DOHH2 (cell line): Measurements from ENCODE around the gene MON1B.

Experiments used
- EZH2phosphoT487 ChIP-seq: fragments of 200-600 bp; sonication (generic); IDR thresholded peaks from 2 replicates; pipeline ENCODE4 v1.6.1; 2017; ENCODE audit warnings: borderline replicate concordance, mild to moderate bottlenecking, antibody characterized with exemption, low read length, moderate library complexity, mixed read lengths
- TF ChIP-seq, protein P1 (sequence below): fragments of 200-600 bp; sonication (generic); IDR thresholded peaks from one replicate; pipeline ENCODE4 v1.5.1; 2014; ENCODE audit warnings: antibody characterized with exemption, mild to moderate bottlenecking, low read depth, low read length; ENCODE audit not compliant: poor library complexity, severe bottlenecking

DNA sequence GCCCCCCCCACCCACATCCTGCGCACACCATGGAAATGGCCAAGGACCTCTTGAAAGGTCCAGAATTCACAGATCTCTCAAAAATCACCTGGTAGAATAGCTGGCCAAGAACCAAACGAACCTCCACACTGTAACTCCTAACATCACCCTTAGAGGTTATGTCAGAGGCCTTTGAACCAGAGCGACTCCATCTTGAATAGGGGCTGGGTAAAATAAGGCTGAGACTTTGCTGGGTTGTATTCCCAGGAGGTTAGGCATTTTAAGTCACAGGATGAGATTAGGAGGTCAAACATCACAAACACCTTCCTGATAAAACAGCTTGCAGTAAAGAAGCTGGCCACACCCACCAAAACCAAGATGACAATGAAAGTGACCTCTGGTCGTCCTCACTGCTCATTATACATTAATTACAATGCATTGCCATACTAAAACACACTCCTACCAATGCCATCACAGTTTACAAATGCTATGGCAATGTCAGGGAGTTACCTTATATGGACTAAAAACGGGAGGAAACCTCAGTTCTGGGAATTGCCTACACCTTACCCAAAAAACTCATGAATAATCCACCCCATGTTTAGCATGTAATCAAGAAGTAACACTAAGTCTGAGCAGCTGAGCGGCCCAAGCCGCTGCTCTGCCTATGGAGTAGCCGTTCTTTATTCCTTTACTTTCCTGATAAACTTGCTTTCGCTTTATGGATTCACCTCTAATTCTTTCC, 43.0 kb downstream of the MON1B start:
- TF ChIP-seq, protein P1, sequence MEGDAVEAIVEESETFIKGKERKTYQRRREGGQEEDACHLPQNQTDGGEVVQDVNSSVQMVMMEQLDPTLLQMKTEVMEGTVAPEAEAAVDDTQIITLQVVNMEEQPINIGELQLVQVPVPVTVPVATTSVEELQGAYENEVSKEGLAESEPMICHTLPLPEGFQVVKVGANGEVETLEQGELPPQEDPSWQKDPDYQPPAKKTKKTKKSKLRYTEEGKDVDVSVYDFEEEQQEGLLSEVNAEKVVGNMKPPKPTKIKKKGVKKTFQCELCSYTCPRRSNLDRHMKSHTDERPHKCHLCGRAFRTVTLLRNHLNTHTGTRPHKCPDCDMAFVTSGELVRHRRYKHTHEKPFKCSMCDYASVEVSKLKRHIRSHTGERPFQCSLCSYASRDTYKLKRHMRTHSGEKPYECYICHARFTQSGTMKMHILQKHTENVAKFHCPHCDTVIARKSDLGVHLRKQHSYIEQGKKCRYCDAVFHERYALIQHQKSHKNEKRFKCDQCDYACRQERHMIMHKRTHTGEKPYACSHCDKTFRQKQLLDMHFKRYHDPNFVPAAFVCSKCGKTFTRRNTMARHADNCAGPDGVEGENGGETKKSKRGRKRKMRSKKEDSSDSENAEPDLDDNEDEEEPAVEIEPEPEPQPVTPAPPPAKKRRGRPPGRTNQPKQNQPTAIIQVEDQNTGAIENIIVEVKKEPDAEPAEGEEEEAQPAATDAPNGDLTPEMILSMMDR = no peak
- TF ChIP-seq EZH2phosphoT487 = no peak
